NCI-H524 treated with DMSO at 0.1 percent for 48 hours (cell line): ENCODE results near the gene ZBTB49.

Experiments
- DNase-seq: peaks from one replicate; lab custom pipeline; 2025; lab: John Stamatoyannopoulos, UW

ZBTB49 gene

DNA sequence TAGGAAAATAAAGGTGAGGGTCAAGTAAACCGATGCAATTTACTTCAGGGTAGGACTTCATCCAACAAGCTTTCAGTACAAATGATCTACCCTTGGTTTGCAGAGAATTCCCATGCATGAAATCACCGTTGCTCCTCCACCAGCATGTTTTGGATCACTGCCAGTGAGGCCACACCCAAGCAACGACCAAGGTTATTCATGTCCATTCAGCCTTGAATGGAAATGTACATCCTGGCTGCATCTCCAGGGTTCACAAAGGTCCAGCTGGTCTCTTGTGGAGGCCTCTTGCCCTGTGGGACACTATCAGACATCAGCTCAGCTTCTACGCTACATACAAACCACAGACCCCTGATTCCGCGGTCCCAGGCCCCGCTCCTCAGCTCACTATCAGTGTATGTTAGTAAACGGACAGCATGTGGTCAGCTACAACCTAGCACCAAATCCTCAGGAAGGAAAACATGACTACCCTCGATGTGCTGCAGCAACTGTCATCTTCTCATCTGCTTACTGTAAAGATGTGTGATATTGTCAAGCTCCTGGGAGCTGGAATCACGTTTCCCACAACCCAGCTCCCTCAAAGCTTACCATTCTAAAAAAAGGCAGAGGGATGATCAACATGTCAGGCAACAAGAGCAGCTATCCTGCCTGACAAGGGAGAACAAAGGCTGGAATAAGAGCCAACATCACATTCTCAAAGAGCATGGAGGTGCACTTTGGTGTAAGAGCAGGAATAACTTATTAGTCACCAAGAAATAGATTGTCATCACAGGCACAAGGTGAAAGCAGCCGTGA is 5.0 kb upstream of the ZBTB49 start:
- DNase-seq: no peak

DNA sequence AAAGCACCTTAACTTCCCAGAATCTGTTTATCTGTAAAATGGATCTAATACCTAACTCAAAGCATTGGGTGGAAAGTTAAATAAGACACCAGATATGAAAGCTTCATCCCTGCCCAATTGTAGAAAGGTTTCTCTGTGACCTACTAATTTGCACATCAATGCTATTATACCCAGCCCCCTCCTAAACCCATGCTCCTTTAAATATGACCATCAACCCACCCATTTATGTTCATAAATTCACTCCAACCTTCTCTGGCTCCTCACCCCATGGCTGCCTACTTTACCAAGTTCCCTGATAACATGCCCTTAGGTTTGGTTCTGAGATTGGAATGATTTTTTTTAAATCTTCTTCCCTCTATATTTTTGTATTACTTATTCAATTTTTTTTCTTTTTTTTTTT is 2.0 kb upstream of the ZBTB49 start:
- no peak for DNase-seq

DNA sequence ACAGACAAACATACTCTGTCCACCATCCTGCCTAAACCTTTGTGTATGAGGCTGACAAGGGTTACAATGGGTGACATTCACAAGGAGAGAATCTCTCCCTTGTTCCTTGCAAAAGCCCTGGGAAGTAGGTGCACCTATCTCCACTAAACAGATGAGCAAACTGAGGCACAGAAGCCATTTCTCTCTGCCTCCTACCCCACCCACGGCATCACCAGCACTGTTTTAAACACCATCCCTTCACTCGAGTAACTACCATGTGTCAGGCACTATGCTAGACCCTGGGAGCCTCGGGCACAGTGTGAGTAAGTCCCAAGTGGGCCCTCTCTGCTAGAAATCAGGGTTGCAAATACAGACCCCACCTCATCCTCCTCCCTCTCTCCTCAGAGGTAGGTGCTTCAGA is 996 bp upstream of the ZBTB49 start:
- DNase-seq: no peak

DNA sequence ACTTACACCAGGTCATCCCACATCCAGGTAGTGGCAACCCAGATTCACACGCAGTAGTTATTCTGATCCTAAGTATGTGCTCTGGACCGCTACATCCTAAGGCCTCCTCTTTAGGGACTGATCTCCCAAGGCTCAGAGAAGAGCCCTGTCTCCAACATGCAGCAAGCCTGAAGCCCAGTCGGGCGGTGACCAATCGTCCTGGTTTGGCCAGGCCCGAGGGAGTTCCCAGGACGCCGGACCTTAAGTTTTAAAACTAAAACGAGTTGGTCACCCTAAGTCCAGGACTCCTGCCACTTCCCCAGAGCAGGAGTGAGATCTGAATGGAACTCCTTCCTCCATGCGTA is 482 bp upstream of the ZBTB49 start:
- no peak for DNase-seq

DNA sequence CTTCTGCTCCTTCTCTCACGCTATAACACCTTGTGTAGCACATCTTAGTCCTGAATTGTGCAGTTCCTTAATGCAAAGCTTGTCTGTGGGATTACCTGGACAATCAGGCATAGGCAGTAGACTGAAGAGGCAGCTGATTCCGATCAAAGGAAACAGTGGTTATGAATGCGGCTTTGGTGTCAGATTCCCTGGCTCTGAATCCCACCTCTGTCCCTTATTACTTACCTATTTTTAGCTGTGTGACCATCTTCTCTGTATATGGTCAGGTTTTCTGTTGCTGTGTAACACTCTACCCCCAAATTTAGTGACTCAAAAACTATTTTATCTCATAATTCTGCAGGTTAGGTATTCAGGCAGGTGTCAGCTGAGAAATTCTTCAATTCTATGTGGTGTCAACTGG is 3.2 kb downstream of the ZBTB49 start:
- DNase-seq: no peak

DNA sequence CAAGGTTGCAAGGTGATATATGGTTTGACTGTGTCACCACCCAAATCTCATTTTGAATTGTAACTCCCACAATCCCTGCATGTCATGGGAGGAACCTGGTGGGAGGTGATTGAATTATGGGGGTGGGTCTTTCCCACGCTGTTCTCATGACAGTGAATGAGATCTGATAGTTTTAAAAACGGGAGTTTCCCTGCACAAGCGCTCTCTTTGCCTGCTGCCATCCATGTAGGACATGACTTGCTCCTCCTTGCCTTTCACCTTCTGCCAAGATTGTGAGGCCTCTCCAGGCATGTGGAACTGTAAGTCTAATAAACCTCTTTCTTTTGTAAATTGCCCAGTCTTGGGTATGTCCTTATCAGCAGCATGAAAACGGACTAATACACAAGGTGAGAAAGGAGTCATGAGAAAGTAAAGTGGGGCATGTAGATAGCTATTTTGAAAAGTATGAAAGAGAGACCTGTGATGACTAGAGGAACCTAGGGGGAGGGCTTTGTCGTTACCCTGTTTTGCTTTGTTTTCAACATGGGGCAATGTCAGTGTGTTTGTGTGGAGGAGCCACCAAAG is 6.3 kb downstream of the ZBTB49 start:
- no peak for DNase-seq

DNA sequence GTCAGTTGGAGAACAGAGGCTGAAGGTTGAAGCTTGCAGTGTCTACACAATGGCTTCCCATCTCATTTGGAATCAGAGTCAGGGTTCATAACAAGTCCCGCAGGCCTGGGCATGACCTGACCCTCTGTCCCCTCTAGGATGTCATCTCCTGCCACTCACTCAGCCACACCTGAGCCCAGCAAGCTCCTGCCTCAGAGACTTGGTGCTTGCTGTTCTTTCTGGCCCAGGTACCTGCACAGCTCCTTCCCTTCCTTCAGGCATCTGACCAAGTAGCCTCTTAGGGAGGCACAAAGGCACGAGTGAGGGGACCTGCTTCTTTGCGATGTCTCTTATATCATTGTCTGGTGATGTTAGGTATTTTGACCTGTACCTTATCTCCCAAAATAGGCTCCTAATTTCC is 9.0 kb downstream of the ZBTB49 start:
- DNase-seq: no peak

DNA sequence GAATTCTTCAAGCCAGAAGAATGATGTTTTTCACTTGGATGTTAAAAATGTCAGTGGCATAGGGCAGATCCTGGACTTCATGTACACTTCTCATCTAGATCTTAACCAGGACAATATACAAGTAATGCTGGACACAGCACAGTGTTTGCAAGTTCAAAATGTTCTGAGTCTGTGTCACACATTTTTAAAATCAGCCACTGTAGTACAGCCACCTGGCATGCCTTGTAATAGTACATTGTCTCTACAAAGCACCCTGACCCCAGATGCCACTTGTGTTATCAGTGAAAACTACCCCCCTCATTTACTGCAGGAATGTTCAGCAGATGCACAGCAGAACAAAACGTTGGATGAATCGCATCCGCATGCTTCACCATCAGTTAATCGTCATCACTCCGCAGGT is 11.9 kb downstream of the ZBTB49 start:
- no peak for DNase-seq

DNA sequence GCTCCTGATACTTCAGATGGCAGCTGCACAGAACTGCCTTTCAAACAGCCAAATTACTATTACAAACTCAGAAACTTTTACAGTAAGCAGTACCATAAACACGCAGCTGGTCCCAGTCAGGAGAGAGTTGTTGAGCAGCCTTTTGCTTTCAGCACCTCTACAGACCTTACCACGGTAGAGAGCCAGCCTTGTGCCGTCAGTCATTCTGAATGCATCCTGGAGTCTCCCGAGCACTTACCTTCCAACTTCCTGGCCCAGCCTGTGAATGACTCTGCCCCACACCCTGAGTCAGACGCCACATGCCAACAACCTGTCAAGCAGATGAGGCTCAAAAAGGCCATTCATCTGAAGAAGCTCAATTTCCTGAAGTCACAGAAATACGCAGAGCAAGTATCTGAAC is 12.4 kb downstream of the ZBTB49 start:
- no peak for DNase-seq

DNA sequence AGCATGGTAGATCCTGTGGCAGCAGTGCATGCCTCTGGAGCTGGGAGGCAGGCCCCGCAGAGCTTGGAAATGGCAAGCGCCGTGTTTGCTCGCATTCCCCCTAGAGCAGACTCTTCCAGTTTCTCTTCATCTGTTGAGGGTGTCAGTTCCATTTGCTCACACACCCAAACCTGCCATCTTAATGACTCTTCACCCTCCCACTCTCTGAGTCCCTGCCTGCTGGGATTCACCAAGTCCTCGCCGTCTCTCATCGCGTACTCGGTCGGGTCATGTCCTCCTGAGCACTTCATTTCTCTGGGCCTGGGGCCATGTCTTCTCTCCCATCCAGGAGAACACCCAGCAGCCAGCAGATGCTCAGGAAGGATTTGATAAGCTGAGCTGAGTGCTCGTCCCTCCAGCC is 16.9 kb downstream of the ZBTB49 start:
- no peak for DNase-seq

DNA sequence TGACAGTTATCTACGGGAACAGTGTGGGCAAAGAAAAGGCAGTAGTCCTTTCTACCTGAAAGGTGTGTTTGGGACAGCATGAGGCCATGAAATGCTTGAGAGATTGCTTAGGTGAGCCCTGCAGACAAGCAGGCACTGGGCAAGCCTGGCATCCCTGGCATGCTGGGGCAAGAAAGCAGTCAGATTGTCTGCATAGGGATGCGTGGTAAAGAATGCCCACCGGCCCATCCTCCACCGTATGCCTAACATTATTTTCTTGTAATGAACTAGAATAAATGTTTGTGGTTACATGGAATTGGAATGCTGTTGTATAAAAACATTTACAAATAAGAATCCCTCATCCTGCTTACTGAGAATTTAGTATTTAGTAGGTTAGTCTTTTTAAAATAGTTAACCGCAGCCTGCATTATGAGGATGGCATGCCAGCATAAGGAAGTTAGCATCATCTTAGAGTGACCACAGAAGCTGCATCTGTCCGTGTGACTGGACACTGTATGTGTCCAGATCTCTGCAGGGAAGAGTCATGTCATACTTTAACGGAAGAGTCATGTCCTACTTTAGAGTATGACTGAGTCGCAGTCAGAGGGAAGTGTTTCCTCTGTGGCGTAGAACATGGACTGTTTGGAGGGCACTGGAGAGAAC is 18.9 kb downstream of the ZBTB49 start:
- no peak for DNase-seq

DNA sequence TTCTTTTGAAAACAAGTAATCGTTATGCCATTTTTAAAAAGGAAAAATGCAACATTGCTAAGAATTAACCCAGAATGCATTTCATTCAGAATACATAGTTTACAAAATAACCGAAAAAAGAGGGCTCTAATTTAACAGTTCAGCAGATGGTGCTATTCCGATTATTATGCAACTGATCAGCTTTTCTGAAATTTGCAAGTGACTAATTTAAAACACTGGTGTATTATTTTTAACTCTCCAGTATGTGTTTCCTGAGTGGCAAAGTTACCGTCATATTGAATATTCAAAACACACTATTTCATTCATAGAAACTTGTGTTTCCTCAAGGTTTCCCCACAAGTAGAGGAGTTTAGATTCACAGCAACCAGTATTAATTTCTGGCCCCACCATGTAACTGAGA is 21.1 kb downstream of the ZBTB49 start:
- no peak for DNase-seq

DNA sequence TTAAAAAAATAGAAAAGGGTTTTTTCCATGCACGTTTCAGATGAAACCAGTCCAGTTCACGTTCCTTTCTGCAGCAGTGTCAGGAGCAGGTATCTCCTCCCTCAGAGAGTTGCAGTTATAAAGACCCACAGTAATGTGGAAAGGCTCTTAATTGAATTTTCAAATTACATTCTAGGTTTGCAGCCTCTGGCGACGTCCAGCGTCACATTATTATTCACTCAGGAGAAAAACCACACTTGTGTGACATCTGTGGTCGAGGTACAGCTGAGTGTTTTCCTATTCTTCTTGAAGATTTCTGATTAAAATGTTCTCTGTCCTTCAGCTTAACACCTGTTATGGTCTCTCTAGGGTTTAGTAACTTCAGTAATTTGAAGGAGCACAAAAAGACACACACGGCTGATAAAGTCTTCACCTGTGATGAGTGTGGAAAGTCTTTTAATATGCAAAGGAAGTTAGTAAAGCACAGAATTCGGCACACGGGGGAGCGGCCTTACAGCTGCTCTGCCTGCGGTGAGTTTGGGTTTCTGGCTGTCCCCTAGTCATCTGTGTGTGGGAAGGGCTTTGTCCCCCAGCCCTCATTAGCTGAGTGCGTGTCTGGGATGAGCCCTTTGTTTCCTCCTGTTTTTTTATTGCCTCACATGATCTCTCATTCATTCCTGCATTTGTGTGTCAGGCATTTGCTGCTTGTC is 25.6 kb downstream of the ZBTB49 start:
- DNase-seq: no peak

DNA sequence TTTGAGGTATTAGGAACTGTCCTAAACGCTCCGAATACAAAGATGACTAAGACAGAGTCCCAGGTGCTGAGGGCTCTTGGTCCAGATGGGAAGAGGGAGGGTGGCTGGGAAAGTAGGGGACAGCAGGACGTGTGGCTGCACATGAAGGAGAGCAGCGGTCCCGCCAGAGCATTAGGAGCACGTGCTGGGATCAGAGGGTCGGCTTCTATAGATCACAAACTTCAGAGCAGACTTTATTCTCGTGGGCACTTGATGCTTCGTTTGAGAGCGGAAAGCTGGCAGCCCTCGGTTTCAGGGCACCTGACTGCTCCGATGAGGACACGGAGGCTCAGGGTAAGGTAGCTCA is 26.1 kb downstream of the ZBTB49 start:
- DNase-seq: no peak

DNA sequence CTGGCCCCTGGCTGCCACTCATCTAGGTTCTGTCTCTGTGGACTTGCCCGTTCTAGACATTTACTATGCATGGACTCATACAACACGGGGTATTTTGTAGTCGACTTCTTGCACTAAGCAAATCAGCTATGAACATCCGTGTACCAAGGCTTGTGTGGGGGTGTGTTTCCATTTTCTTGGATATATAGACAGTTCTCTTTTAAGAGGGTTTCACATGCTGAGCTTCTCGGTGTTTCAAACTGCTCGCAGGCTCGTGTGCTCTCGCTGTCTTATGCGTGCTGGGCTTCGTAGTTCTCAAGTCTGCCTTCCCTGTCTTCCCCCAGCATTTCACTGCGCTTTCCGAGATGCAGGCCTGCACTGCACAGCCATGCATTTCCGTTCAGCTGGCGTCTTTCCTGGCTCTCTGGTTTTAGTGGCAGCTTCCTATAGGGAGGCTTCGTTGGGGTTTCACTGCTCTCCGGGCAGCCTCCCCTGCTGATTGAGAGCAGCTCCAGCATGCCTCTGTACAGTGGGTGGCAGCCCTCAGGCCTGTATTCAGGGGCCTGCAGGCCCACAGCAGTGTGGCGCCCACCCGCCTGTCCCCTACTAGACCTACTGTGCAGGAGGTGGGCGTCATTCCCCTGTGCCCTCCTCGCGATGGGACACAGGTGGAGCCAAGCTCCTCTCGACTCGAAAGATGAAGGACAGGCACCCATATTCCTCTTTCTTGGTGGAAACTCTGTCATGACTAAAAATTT is 27.6 kb downstream of the ZBTB49 start:
- no peak for DNase-seq

DNA sequence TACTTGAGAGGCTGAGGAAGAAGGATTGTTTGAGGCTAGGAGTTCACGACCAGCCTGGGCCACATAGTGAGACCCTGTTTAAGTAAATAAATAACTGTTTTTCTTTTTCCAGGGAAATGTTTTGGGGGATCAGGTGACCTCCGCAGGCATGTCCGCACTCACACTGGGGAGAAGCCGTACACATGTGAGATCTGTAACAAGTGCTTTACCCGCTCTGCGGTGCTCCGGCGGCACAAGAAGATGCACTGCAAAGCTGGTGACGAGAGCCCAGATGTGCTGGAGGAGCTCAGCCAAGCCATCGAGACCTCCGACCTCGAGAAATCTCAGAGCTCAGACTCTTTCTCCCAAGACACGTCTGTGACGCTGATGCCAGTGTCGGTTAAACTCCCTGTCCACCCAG is 30.5 kb downstream of the ZBTB49 start:
- DNase-seq: no peak

DNA sequence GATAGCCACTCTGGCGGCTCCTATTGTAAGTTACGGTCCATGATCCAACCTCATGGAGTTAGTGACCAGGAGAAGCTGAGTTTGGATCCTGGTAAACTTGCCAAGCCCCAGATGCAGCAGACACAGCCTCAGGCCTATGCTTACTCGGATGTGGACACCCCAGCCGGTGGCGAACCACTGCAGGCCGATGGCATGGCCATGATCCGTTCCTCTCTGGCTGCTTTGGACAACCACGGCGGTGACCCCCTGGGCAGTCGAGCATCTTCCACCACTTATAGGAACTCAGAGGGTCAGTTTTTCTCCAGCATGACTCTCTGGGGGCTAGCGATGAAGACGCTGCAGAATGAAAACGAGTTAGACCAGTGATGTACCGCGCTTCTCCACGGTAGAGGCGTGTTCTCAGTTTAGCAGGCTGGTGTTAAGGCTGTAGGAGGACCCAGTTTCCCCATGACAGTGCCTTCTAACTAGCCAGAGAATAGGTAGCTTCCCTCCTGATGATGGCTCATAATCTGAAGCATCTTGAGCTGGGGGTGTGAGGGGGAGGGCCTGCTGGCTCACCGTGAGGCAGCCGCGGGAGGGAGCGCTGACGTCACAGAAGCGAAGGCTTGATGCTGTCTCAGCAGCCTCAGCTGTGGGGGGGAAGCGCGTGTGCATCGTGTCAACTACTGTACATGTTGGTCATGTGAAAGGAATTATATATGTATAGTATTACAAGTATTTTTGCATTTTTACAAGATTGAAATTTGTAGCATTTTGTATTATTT is 31.1 kb downstream of the ZBTB49 start:
- no peak for DNase-seq

DNA sequence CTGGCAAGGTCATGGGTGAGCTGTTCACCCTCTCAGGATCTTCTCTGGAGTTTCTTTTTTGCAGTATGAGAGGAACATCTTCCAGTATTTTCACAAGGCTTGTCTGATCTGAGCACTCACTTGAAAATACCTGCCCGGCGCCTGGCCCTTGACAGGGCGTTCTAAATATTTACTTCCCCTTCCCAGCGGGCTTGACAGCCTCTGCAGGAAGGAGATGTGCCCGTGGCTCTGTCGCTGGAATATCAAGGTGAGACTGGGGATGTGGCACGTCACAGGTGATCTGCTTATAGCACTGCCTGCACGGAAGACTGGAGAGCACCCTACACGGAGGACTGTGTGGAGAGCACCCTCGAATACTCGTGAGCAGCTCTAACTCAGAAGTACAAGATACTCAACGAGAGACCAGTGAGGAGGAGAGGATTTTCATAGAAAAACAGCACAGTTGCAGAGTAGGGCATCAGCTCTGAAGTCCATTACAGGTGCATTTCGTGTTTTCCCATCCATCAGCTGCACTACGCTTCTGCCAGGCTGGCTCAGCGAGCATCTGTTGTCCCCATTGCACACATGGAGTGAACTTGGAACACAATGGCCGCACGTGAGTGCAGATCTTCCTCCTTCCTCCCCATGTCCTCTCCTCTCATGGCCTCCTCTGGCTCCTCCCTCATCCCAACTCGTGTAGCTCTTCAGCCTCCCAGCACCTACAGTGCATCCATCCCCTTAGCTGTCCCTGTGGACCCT is 32.1 kb downstream of the ZBTB49 start:
- no peak for DNase-seq

DNA sequence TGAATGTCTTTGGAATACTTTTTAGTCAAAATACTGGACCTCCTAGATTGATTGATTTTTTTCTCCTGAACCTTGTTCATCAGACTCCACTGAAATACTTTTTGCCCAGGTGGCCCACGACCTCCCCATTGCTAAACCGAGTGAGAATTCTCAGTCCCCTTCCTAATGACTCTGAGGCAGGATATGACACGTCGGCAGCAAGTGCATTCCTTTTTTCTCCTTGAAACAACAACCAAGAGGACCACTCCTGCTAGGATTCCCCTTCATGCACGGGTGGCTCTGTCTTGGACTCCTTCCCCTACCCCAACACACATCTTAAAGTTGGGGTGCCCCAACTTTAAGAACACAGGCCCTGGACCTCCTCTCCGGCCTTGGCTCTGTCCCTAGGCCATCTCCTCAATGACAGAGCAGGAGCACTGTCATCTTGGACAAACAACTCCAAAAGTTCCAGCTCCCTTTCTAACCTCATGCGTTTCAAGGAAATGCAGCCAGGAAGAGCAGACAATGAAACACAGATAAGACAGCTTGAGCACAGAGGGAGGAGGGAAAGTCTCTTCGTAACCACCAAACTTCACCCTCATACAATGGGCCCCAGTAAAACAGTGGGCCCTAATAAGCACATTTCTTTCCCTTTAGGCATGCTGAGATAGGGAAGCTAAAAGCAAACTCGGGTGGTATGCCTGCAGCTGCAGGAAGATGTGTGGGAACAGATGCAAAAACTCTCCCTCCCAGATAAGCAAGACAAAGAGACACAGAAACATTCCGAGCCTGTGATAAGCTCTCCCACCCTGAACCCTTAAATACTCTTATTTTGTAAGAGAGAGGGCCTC is 33.9 kb downstream of the ZBTB49 start:
- no peak for DNase-seq

DNA sequence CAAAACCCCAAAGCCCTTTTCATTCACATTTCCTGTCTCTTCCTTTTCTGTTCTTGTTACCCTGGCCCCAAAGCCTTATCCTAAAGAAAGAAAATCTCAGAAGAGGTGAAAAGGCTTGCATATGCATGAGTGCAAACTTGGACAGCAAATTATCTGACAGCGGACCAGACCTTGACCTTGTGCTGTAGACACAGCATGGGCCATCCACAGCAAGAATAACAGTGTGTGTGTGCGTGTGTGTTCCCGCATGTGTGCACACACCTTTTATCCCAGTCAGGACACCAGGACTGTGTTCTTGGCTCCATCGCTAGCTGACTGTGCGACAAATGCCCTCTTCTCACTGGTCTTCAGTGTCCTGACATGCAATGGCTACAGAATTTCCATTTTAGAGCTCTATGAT is 35.3 kb downstream of the ZBTB49 start:
- no peak for DNase-seq
